Measurements from ENCODE around the gene GRIN1. TPM values are rescaled to one million over a fixed set of nuclear protein-coding genes. Genes with fewer than 3 reads are reported as not detected.
A peak's percentile ranks its signal among the peaks of the same experiment; 100 is the strongest.
"Not testable (repeated sequence)": the region's sequence is repeated elsewhere in the genome, so short reads cannot be mapped to it uniquely, and the experiment has no call there.

Gene GRIN1
- total RNA-seq, 1 experiment from 2014 or later, result 0.29 TPM

GRCh38 chr9:137128862-137129455 is 10.0 kb upstream of the GRIN1 start:
- no peak for DNase-seq (ENCODE audit: low read depth)

- peak; percentile 88 for DNase-seq (ENCODE audit: low read depth)
These were observed 9.3 kb upstream of the GRIN1 start for GRCh38 chr9:137129456-137130175.

- no peak for DNase-seq (ENCODE audit: low read depth)
These were observed 8.7 kb upstream of the GRIN1 start for GRCh38 chr9:137130176-137130755.

GRCh38 chr9:137134191-137134590 is 4.8 kb upstream of the GRIN1 start:
- no peak for DNase-seq (ENCODE audit: low read depth)

- DNase-seq (ENCODE audit: low read depth), result not testable (repeated sequence)
These were observed 3.8 kb upstream of the GRIN1 start for GRCh38 chr9:137135154-137135553.

GRCh38 chr9:137136261-137136880 is 2.6 kb upstream of the GRIN1 start:
- no peak for DNase-seq (ENCODE audit: low read depth)

- peak; percentile 39 for DNase-seq (ENCODE audit: low read depth)
These were observed 1.9 kb upstream of the GRIN1 start for GRCh38 chr9:137136881-137137607.

GRCh38 chr9:137138058-137138721 is 764 bp upstream of the GRIN1 start:
- no peak for DNase-seq (ENCODE audit: low read depth)

- no peak for DNase-seq (ENCODE audit: low read depth)
These were observed 655 bp downstream of the GRIN1 start for GRCh38 chr9:137139468-137140150.

- no peak for DNase-seq (ENCODE audit: low read depth)
These were observed 1.4 kb downstream of the GRIN1 start for GRCh38 chr9:137140151-137141012.

GRCh38 chr9:137141050-137141810 is 2.3 kb downstream of the GRIN1 start:
- no peak for DNase-seq (ENCODE audit: low read depth)

- no peak for DNase-seq (ENCODE audit: low read depth)
These were observed 3.3 kb downstream of the GRIN1 start for GRCh38 chr9:137141976-137142936.

- DNase-seq (ENCODE audit: low read depth), result no peak
These were observed 4.5 kb downstream of the GRIN1 start for GRCh38 chr9:137143459-137143858.

GRCh38 chr9:137145731-137146526 is 7.0 kb downstream of the GRIN1 start:
- no peak for DNase-seq (ENCODE audit: low read depth)

GRCh38 chr9:137146527-137146918 is 7.6 kb downstream of the GRIN1 start:
- DNase-seq (ENCODE audit: low read depth), result no peak

- DNase-seq (ENCODE audit: low read depth), result no peak
These were observed 8.3 kb downstream of the GRIN1 start for GRCh38 chr9:137147091-137147792.
